HL-60/S4 treated with phorbol 12-myristate 13-acetate at 8.2 ng/mL for 4 days and 3 days (cell line): Measurements from ENCODE around the gene GYPB.
"Not testable (repeated sequence)": the region's sequence is repeated elsewhere in the genome, so short reads cannot be mapped to it uniquely, and the experiment has no call there.

Source experiments
- in situ Hi-C: fragments of 300-500 bp; cut with MboI; formaldehyde crosslinking; loops from 2 replicates; pipeline ENCODE4 v1.15.0; 2022; ENCODE audit warnings: low sequenced_read_pairs

GYPB gene

DNA sequence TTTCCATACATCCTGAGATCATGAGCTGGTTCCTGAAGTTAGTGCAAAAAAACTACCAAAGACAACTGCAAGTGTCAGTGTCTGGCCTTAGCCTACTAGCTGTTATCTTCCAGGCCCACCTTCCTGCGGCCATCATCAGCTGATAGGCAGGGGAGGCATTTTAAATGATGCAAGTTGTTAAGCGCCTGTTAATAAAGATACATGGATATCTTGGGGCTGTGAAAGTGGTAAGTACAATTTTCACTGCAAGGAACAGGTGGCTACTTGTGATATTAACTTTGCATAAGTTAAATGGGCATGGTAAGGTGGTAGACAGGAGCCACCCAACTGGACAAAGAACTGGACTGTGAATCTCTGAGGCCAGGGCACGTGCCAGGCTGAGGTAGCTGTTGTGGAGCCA, at the start of gene GYPB:
TSS of gene GYPB (minus strand) at position 104 of the 400 bp plus-strand sequence. CDS start at position 11, 93 bp downstream.
- in situ Hi-C loops: not testable (repeated sequence)

DNA sequence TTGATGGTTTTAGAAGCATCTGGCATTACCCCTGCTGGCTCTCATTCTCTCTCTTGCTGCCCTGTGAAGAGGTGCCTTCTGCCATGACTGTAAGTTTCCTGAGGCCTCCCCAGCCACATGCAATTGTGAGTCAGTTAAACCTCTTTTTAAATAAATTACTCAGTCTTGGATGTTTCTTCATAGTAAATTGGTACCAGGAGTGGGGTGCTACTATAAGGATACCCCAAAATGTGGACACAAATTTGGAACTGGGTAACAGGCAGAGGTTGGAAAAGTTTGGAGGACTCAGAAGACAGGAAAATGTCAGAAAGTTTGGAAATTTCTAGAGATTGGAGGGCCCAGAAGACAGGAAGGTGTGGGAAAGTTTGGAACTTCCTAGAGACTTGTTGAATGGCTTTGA, 42.4 kb upstream of the GYPB start:
- in situ Hi-C loops: not testable (repeated sequence)

DNA sequence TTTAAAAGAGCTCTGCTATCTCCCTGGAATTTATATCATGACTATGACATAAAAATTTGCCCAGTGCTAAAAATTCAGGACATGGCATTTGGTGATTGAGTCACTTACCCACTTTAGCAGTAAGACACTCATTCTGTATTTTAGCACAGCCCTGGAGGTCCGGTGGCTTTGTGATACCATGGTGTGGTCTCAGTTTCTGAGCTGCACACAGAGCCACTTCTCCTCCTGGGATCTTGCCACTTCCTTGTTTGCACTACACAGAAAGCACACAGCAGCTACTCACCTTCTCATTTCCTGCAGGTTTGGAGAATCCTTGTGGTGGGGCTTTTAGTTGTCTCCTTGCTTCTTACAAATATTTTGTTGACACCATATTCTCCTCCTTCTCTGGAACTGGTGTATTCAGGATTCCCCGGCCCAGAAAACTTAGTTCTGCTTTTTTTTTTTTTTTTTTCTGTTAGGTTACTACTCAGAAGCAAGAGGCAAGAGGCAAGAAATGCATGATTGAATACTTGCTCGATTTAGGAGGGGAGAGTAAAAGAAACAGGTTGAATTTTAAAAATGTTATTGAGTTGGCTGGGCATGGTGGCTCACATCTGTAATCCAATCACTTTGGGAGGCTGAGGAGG, 41.2 kb upstream of the GYPB start:
- in situ Hi-C loops: not testable (repeated sequence)

DNA sequence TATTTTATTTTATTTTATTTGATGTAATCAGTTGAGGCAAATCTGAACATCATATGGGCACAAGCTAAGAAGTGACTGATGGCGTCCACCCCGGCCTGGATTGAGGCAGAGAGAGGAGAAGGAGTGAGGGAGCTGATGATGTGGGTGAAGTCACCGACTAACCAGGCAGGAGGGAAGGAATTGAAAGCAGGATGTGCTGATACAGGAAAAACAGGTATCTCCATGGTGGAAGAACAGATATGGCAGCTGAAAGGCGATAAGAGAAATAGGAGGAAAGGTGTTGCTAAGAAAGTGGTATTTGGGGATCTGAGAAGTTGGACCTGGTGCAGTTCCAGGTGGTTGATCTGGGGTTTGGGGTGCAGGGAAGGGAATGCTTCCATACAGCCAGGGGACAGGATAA, 37.6 kb upstream of the GYPB start:
- in situ Hi-C loops: no loop called here

- in situ Hi-C loops: not testable (repeated sequence)
Observed at GRCh38 chr4:144055336-144055735, 36.2 kb upstream of the GYPB start.

DNA sequence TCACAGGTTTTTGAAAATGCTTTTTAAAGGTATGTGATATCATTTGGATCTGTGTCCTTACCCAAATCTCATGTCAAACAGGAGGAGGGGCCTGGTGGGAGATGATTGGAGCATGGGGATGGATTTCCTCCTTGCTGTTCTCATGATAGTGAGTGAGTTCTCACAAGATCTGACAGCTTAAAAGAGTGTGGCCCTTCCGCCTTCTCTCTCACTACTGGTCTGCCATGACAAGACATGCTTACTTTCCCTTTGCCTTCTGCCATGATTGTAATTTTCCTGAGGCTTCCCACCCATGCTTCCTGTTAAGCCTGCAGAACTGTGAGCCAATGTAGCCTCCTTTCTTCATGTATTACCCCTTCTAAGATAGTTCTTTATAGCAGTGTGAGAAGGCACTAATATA, 32.3 kb upstream of the GYPB start:
- in situ Hi-C loops: not testable (repeated sequence)

DNA sequence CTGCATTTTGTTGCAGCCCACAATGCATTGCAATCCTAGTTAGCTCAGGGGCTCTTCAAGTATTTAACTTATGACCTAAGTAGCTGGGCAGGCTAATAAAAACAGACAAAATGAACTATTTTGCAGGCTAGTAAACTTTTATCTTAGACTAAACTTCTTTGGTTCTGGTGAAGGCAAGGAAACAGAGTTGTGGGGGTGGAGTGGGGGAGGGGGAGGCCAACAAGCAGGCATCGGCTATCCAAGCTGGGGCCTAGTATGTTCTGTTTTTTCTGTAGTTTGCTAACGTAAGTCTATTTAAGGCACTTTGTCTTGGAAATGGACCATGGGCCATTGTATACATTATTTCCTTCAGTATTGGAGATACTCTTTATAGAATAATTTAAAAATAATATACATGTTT, 31.5 kb upstream of the GYPB start:
- in situ Hi-C loops: not testable (repeated sequence)

DNA sequence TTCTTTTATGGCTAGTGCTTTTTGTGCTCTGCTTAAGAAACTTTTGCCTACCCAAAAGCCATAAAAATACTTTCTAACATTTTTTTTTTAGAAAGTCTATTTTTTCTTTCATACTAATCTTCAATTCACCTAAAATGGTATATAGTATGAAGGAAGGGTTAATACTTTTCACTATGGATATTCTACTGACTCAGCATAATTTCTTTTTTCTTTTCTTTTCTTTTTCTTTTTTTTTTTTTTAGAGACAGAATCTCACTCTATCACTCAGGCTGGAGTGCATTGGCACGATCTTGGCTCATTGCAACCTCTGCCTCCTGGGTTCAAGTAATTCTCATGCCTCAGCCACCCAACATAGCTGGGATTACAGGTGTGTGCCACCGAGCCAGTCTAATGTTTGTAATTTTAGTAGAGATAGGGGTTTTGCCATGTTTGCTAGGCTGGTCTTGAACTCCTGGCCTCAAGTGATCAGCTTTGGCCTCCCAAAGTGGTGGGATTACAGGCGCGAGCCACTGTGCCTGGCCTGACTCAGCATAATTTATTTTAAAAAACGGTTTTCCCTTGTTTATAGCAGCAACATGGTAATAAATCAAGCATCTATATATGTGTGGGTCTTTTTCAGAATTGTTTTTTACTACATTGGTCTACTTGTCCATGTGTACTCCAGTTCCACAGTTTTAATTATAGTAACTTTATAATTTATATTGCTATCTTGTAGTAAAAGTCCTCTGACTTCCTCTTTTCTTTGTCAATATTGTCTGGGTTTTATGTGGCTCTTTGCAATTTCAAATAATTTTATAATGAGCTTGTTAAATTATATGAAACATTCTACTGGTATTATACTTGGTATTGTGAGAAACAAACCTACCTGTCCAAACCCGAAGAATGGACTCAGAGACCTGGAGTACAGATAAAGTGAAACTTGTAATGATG, 30.6 kb upstream of the GYPB start:
- in situ Hi-C loops: not testable (repeated sequence)

DNA sequence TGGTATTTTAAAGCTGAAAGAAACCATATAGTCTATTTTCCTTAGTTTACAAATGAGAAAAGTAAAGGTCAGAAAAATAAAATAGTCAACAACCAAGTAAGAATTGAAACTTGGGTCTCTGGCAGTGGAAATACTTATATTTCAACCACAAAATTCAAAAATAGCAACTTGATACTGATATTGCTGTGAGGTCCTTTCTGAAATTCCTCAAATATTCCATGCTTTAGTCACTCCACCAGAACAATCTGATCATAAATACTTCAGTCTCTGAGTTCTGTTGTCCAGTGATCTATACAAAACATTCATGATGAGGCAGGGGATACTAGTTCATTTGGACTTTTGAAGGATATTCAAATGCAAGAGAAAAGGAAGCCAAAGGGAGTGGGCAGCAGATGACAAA, 25.8 kb upstream of the GYPB start:
- in situ Hi-C loops: not testable (repeated sequence)

- in situ Hi-C loops: not testable (repeated sequence)
Observed at GRCh38 chr4:144032580-144032979, 13.4 kb upstream of the GYPB start.

GRCh38 chr4:144031875-144032274, 12.7 kb upstream of the GYPB start:
- in situ Hi-C loops: not testable (repeated sequence)

GRCh38 chr4:144031369-144031768, 12.2 kb upstream of the GYPB start:
- in situ Hi-C loops: not testable (repeated sequence)

- in situ Hi-C loops: not testable (repeated sequence)
Observed at GRCh38 chr4:144030708-144031107, 11.5 kb upstream of the GYPB start.

- in situ Hi-C loops: not testable (repeated sequence)
Observed at GRCh38 chr4:144026682-144027081, 7.5 kb upstream of the GYPB start.

DNA sequence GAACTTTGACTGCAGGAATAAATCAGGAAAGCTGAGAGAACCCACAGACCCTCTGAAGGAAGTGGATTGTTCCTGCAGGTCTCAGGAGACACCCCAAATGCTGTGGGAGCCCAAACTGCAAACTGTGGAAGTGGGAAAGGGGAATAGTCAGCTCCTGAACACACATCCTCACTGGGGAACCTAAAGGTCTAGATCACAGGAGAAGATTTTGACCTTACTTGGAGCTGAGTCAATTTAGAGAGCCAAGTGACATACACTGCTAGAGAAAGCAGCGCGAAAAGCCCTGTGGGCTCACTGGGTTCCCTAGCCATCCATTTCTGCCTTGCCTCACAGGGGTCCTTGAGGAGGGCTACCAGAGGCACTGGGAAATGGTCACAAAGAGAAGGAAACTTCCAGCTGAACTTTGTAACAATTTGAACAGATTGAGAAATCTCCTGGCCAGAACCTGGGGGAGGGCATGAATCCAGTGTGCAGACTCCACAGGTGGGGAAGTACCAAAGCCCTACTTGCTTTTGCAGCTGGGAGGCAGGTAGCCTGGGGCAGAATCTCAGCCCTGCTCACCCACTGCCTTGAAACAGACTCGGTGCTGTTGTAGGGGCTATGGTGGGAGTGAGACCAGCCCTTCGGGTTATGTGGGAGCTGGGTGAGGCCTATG, 5.3 kb upstream of the GYPB start:
- in situ Hi-C loops: not testable (repeated sequence)

GRCh38 chr4:144022772-144023400, 3.7 kb upstream of the GYPB start:
- in situ Hi-C loops: not testable (repeated sequence)

DNA sequence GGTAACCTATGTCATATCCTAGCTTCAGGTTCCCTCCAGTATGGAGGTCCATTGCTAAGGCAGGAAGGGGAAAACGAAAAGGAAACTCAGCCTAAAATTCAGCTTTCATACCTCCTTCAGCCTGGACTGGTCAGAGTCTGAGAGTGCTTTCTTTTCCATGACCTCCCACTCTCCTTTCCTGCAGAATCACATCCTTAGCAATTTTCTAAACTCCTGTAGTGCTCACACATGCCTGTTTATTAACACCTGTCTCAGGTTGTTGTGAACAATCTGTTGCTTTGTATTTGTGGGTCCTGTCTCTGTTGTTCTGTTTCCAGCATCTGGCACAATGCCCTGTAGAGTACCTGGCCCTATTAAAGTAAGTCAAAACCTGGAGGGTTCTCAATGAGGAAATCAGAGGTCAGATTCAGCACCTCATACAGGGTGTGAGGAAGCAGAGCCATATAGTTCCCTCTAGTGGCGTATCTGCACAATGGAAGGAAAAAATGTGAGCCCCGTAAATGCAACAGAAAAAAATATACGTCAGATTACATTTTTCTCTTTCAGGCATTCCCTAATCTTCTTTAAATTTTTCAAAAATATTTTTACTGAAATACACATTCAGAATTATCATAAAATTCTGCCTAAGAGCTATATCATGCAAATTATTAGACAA, 2.3 kb upstream of the GYPB start:
- in situ Hi-C loops: not testable (repeated sequence)

DNA sequence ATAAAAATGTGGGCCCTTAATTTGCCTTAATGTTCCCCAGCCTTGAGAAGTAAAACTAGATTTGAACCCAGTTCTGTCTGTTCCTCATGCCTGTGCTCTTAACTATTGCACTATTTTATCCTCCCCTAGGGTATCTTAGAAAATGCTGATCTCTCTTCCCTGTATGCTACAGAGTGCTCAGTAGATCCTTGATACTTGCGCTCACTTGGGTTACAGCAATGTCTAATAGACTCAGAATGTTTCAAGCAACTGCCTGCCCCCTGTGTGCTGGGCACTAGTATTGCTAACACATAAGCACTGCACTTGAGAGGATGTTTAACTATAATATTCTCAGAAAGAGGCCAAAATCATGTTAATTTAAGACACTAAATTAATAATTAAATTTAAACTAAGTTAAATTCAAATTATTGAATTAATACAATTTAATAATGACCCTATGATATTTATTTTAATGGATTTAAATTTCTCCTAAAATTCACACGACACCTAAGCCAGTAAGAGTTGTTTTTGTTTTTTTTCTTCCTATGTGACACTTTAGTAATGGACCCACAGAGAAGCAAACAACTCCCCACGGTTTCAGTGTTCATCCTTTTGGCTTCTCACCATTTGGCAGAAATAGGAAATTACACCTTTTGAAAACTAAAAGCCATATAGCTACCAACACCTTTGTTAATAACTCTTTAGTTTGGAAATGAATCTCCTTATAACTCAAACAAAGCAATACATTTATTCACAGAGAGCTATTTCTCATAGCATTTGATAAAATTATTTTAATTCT, 768 bp downstream of the GYPB start:
- in situ Hi-C loops: not testable (repeated sequence)

DNA sequence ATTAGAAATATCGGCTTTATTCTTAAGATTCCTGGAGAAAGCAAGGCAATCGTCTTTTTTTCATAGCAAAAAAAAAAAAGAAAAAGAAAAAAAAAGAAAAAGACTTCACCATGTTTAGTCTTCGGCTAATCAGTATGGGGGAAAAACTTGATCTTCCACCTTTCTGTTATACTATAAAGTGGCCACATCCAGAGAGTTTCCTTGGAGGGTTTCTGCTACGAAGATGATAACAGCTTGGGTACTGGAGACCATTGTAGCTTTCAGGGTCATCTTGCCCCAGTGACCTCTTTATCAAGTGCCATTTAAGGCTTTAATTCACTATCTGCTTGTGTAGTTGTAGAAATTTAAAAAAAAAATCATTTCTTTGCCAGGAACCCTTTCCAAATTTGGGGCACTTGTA, 1.9 kb downstream of the GYPB start:
- in situ Hi-C loops: not testable (repeated sequence)

GRCh38 chr4:144016057-144016605, 3.0 kb downstream of the GYPB start:
- in situ Hi-C loops: not testable (repeated sequence)
